ENCODE measurements around the gene NEUROD4.
"Not testable (repeated sequence)": the region's sequence is repeated elsewhere in the genome, so short reads cannot be mapped to it uniquely, and the experiment has no call there.

NEUROD4 gene

GRCh38 chr12:55019784-55020183 lies at the start of gene NEUROD4:
Gene NEUROD4, plus strand, starts transcription at chr12:55019974. Its CDS starts 6,466 bp downstream, at chr12:55026440.
- no peak for DNase-seq (ENCODE audit: low read depth)

GRCh38 chr12:54970741-54971140 lies 49.0 kb upstream of the NEUROD4 start:
- DNase-seq (ENCODE audit: low read depth) = no peak

GRCh38 chr12:54973556-54973955 lies 46.2 kb upstream of the NEUROD4 start:
- no peak for DNase-seq (ENCODE audit: low read depth)

DNA sequence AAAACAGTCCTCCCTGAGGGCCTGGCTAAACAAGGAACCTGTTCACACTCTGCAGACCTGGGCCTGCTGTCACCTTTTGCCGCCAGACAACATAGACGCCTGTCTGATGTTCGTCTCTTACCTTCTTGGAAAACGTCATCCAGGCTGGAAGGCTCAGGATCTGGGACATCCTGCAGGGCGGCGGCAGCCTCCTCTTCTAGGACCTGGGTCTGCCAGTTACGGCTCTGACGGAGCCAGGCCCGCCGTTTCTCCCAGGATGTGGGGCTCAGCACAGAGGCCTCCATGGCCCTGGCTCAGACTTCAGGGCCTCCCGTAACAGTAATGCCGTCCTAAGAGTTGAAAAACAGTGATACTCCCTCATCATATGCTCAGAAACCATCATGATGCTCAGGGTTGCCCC lies 45.5 kb upstream of the NEUROD4 start:
- no peak for DNase-seq (ENCODE audit: low read depth)

DNA sequence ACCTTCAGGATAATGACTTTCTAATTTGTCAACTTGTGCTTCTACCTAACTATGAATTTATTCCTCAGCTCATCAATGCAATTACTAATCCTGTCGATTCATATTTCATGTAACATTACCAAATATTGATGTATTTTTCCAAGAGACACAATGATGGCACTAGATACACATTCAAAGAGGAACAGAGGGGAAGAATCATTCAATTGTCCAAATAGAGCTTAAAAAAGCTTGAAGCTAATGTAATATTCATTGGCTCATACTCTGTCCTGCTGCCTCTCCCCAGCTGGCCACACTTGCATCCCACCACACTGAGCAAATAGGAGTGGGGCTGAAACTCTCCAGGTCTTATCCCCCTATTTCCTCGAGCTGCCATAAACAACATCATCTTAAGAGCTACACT lies 44.5 kb upstream of the NEUROD4 start:
- no peak for DNase-seq (ENCODE audit: low read depth)

- DNase-seq (ENCODE audit: low read depth) = no peak
Measured at GRCh38 chr12:54975875-54976274, 43.9 kb upstream of the NEUROD4 start.

GRCh38 chr12:54977155-54977554 lies 42.6 kb upstream of the NEUROD4 start:
- DNase-seq (ENCODE audit: low read depth) = no peak

DNA sequence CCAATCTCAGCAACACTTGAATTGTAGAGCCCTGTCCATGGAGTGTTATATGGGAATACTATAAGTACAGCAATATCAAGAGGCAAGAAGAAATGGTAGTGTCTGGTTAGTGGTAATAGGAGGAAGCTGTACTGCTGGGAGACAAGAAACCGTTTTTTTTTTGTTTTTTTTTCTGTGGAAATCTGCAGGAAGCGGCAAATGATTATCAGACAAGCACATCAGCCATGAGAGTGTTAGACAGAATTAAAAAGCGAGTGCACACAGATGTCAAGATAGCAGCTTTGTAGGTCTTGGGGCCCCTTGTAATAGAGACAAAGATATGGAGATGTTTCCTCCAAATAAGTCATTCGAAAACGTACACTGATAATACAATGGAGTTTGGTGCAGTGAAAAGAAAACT lies 41.9 kb upstream of the NEUROD4 start:
- peak; percentile 48 for DNase-seq (ENCODE audit: low read depth)

GRCh38 chr12:54980341-54980740 lies 39.4 kb upstream of the NEUROD4 start:
- no peak for DNase-seq (ENCODE audit: low read depth)

DNA sequence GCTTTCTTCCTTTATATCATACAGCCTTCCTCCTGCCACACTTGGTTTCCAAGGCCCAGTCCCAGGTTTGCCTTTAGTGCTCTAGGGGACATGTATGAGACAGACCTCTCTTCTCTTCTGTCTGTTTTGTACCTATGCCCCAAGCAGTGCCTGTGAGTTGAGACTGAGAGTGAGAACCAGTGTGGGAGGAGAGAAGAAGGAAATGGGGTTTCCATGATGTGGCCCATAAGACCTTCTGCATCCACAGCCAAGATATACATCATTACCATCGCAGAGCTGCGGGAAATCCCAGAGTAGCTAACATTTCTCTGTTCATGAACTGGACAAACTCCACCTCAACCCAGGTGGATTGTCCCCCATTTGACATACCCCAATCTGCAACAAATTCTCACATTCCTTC lies 38.0 kb upstream of the NEUROD4 start:
- DNase-seq (ENCODE audit: low read depth) = no peak

DNA sequence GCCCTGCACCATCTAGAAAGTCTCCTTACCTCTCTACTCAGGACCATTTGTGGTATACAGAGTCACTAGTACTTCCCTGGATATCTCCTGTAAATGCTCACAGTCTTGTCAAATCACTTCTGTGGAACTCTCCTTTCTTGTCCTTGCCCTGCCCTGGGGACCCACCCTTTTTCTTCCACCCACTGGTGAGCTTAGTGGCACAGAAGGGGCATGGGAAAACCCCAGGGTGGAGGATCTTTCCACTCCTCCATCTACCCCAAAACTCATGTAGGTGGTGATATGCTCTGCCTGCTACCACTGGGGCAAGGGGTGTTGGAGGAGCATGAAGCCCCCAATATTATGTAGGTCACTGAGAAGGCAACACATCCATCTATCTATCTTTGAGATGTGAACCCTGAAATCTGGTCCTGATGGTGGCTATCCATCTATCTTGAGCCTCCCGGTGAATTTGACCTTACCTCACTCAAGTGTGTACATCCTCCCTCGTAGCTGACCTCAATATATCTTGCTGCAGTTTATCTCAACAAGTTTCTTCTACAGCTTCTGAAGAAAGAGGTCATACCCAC lies 36.2 kb upstream of the NEUROD4 start:
- DNase-seq (ENCODE audit: low read depth) = no peak

- DNase-seq (ENCODE audit: low read depth) = peak; percentile 58
Measured at GRCh38 chr12:54984658-54985376, 35.0 kb upstream of the NEUROD4 start, which contains the start of gene TESPA1. Gene TESPA1, minus strand, starts transcription at chr12:54984762. Its CDS starts 10,200 bp downstream, at chr12:54974562.

DNA sequence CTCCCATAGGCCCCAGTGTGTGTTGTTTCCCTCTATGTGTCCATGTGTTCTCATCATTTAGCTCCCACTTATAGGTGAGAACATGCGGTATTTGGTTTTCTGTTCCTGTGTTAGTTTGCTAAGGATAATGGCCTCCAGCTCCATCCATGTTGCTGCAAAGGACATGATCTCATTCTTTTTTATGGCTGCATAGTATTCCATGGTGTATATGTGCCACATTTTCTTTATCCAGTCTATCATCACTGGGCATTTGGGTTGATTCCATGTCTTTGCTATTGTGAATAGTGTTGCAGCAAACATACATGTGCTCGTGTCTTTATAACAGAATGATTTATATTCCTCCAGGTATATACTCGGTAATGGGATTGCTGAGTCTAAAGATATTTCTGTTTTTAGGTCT lies 33.0 kb upstream of the NEUROD4 start:
- DNase-seq (ENCODE audit: low read depth) = not testable (repeated sequence)

GRCh38 chr12:54987611-54988231 lies 32.1 kb upstream of the NEUROD4 start:
- DNase-seq (ENCODE audit: low read depth) = no peak

GRCh38 chr12:54988402-54989054 lies 31.2 kb upstream of the NEUROD4 start:
- DNase-seq (ENCODE audit: low read depth) = no peak

GRCh38 chr12:54989829-54990228 lies 29.9 kb upstream of the NEUROD4 start:
- no peak for DNase-seq (ENCODE audit: low read depth)

DNA sequence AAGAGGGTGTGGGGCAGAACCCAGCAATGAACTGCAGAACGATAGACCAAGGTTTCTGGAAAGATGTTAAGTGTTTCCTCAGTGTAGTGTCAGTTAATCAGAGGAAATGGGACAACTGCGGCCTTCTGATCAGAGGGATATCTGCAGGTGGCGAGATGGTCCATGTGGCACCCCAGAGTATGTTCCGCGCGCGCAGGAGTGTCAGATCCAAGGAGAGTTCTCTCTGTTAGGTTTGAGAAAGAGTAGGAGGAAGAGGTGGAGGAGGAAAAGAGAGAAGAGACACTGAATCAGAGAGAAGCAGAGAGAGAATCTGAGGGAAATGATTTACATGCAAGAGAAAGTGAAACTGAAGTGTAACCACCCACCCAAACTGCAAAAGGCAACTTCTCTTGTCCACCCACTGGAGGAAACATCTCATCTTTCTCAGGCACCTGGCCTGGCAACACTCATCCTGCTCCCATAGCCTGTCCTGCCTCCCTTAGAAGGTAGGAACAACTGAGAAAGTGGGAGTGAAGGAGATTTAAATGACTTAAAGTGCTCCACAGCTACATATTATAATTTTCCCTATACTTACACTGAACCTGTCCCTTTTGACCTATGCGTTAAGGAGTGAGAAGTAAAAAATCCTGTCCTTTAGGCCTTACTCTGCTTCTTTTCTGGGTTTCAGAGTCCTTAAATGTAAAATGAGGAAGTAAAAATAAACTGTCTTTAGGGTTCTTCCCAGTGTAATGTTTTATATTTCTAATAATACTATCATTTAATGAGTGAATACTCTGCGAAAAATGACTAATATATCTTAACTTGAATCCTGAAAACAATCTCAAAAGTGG lies 28.4 kb upstream of the NEUROD4 start:
- no peak for DNase-seq (ENCODE audit: low read depth)

DNA sequence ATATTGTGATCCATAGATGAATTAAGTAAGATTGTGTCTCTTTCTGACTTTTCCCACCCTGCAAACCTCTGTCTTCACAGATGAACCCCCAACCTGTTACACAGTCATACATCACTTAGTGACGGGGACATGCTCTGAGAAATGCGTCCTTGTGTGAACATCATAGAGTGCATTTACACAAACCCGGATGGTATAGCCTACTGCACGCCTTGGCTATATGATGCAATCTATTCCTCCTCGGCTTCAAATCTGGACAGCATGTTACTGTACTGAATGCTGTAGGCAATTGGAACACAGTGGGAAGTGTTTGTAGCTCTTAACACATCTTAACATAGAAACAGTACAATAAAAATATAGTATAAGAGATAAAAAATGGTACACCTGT lies 27.8 kb upstream of the NEUROD4 start:
- DNase-seq (ENCODE audit: low read depth) = no peak

DNA sequence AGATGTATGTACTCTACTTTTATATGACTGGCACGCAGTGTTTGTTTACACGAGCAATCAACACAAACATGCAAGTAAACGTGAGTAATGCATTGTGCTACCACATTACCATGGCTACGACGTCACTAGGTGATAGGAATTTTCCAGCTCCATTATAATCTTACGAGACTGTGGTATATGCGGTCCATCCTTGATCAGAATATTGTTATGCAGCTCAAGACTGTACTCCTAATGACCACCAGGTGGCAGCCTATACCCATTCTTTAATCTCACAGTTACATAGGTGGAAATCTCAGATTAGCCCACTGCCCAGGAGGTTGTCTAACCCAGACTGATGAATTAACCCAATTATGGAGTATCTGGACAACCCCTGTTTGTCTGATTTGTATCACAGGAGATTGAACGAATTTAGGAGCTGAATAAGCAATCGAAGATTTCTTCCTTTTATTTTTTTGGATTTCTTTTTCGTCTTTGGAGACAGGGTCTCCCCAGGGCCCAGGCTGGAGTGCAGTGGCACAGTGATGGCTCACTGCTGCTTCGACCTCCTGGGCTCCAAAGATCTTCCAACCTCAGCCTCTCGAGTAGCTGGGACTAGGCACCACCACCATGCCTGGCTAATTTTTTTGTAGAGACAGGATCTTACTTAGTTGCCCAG lies 26.5 kb upstream of the NEUROD4 start:
- no peak for DNase-seq (ENCODE audit: low read depth)

- DNase-seq (ENCODE audit: low read depth) = no peak
Measured at GRCh38 chr12:54996205-54996604, 23.6 kb upstream of the NEUROD4 start.

DNA sequence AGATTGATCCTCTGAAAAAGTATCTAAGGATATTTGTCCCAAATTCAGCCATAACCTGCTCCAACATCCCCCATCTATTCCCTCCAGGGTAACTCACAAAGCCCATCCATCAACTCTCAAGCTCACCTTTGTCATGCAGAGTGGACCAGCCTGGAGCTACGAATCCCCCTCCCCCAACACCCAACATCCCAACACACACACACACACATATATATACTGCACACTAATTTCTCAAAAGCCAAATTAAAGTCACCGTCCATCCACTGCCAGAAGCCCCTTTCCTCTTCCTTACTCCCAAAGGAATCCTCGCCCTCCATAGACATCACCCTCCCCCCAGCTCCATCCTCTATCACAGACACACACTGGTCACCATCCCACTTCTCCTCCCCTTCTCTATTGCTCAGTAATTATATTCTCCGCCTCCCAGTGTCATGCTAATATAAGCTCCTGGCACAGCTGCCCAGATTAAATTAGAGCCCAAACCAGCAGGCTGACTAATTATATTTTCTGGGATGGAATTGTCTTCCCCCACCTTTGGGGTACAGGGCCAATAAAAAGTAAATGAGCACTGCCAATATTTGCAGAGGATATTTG lies 21.7 kb upstream of the NEUROD4 start:
- DNase-seq (ENCODE audit: low read depth) = no peak
